ENCODE measurements around the gene MTMR12. TPM values are rescaled to one million over a fixed set of nuclear protein-coding genes. Genes with fewer than 3 reads are reported as not detected.
"Not testable (repeated sequence)": the region's sequence is repeated elsewhere in the genome, so short reads cannot be mapped to it uniquely, and the experiment has no call there.

The MTMR12 gene
- total RNA-seq, 2 donors from 2014 or later: 43.1 to 70.7 TPM

- 55% methylated on average over 2 of the region's 2 CpGs for WGBS
- intact Hi-C loops (cut with DNase I): no loop called here
- H3K4me3 ChIP-seq: no peak overlapping the region
- H3K27me3 ChIP-seq (replicated peaks; ENCODE audit: insufficient read depth): no peaks in the 10 kb centered on the region
- no peak for DNase-seq (ENCODE audit: low spot score)
- H3K36me3 ChIP-seq: no peaks in the 10 kb centered on the region
- H3K9me3 ChIP-seq: no peaks in the 10 kb centered on the region
- H3K4me1 ChIP-seq (replicated peaks): no peaks in the 10 kb centered on the region
- TF ChIP-seq CTCF (IDR thresholded peaks at IDR 0.05) (no peak), POLR2A (IDR thresholded peaks at IDR 0.05) (no peak), POLR2AphosphoS5 (IDR thresholded peaks at IDR 0.05) (no peak)
- H3K27ac ChIP-seq: no peak overlapping the region
Measured at GRCh38 chr5:32297181-32298058, 15.3 kb downstream of the MTMR12 start.

- H3K27ac ChIP-seq; H3K9me3 ChIP-seq; H3K36me3 ChIP-seq; H3K4me1 ChIP-seq (replicated peaks); H3K4me3 ChIP-seq; H3K27me3 ChIP-seq (replicated peaks; ENCODE audit: insufficient read depth); DNase-seq (ENCODE audit: low spot score); intact Hi-C loops (cut with DNase I): not testable (repeated sequence)
- WGBS: 81% methylated on average over 9 of the region's 9 CpGs
Measured at GRCh38 chr5:32295966-32296772, 16.6 kb downstream of the MTMR12 start.

- 94% methylated on average over 7 of the region's 7 CpGs for WGBS
- H3K27me3 ChIP-seq (replicated peaks; ENCODE audit: insufficient read depth): no peaks in the 10 kb centered on the region
- TF ChIP-seq POLR2AphosphoS5 (IDR thresholded peaks at IDR 0.05) (no peak), POLR2A (IDR thresholded peaks at IDR 0.05) (no peak), CTCF (IDR thresholded peaks at IDR 0.05) (no peak)
Measured at GRCh38 chr5:32291591-32291990, 21.1 kb downstream of the MTMR12 start.

GRCh38 chr5:32290922-32291321 lies 21.8 kb downstream of the MTMR12 start:
- TF ChIP-seq CTCF (IDR thresholded peaks at IDR 0.05): no peak
- no peak for TF ChIP-seq POLR2A (IDR thresholded peaks at IDR 0.05)
- no peak for TF ChIP-seq POLR2AphosphoS5 (IDR thresholded peaks at IDR 0.05)
- H3K27me3 ChIP-seq (replicated peaks; ENCODE audit: insufficient read depth): no peaks in the 10 kb centered on the region
- H3K27ac ChIP-seq: no peak overlapping the region
- 93% methylated on average over 5 of the region's 5 CpGs for WGBS
- intact Hi-C loops (cut with DNase I): no loop called here
- H3K4me1 ChIP-seq (replicated peaks): no peaks in the 10 kb centered on the region
- no peaks in the 10 kb centered on the region for H3K36me3 ChIP-seq
- DNase-seq (ENCODE audit: low spot score): no peak
- H3K4me3 ChIP-seq: no peak overlapping the region
- H3K9me3 ChIP-seq: no peaks in the 10 kb centered on the region

More at GRCh38 chr5:32291591-32291990, 21.1 kb downstream of the MTMR12 start:
- H3K4me3 ChIP-seq: no peak overlapping the region
- DNase-seq (ENCODE audit: low spot score): no peak
- no peaks in the 10 kb centered on the region for H3K9me3 ChIP-seq
- H3K4me1 ChIP-seq (replicated peaks): no peaks in the 10 kb centered on the region
- intact Hi-C loops (cut with DNase I): no loop called here
- H3K36me3 ChIP-seq: no peaks in the 10 kb centered on the region
- no peak overlapping the region for H3K27ac ChIP-seq

- H3K4me1 ChIP-seq (replicated peaks); H3K36me3 ChIP-seq; H3K27ac ChIP-seq; H3K4me3 ChIP-seq; DNase-seq (ENCODE audit: low spot score); H3K27me3 ChIP-seq (replicated peaks; ENCODE audit: insufficient read depth); intact Hi-C loops (cut with DNase I); H3K9me3 ChIP-seq: not testable (repeated sequence)
- WGBS: 89% methylated on average over 3 of the region's 3 CpGs
Measured at GRCh38 chr5:32290501-32290900, 22.2 kb downstream of the MTMR12 start.

- H3K27me3 ChIP-seq (replicated peaks; ENCODE audit: insufficient read depth); intact Hi-C loops (cut with DNase I); H3K27ac ChIP-seq; DNase-seq (ENCODE audit: low spot score); H3K36me3 ChIP-seq; H3K9me3 ChIP-seq; H3K4me3 ChIP-seq; H3K4me1 ChIP-seq (replicated peaks): not testable (repeated sequence)
- WGBS: 91% methylated on average over 1 of the region's 1 CpG
Measured at GRCh38 chr5:32289986-32290385, 22.8 kb downstream of the MTMR12 start.

- DNase-seq (ENCODE audit: low spot score); H3K27ac ChIP-seq; intact Hi-C loops (cut with DNase I); H3K9me3 ChIP-seq; H3K4me3 ChIP-seq; H3K4me1 ChIP-seq (replicated peaks); H3K36me3 ChIP-seq; H3K27me3 ChIP-seq (replicated peaks; ENCODE audit: insufficient read depth): not testable (repeated sequence)
- 79% methylated on average over 3 of the region's 3 CpGs for WGBS
Measured at GRCh38 chr5:32288135-32288534, 24.6 kb downstream of the MTMR12 start.

- intact Hi-C loops (cut with DNase I); H3K9me3 ChIP-seq; DNase-seq (ENCODE audit: low spot score); H3K27ac ChIP-seq; H3K4me1 ChIP-seq (replicated peaks); H3K27me3 ChIP-seq (replicated peaks; ENCODE audit: insufficient read depth); H3K4me3 ChIP-seq; H3K36me3 ChIP-seq: not testable (repeated sequence)
- WGBS: 87% methylated on average over 3 of the region's 3 CpGs
Measured at GRCh38 chr5:32287525-32287924, 25.2 kb downstream of the MTMR12 start.

All from prostate gland (tissue), 2 donors.